PC-3 (cell line): Measurements from ENCODE around the gene ALDH6A1.

Experiments used
- EZH2 ChIP-seq: fragments of 300-600 bp; sonication (generic); IDR thresholded peaks from one replicate; pipeline ENCODE4 v1.6.1; 2017; ENCODE audit warnings: antibody characterized with exemption, mild to moderate bottlenecking, low read length; ENCODE audit not compliant: unreplicated experiment
- EZH2phosphoT487 ChIP-seq: fragments of 300-600 bp; sonication (generic); IDR thresholded peaks from 2 replicates; pipeline ENCODE4 v1.6.1; 2018; ENCODE audit warnings: mild to moderate bottlenecking, antibody characterized with exemption, low read length, borderline replicate concordance
- TF ChIP-seq, protein P1 (sequence below): fragments of 300-600 bp; sonication (generic); conservative IDR thresholded peaks from 2 replicates; pipeline ENCODE4 v1.5.1; 2017; ENCODE audit warnings: antibody characterized with exemption, low read depth, mild to moderate bottlenecking, low read length

DNA sequence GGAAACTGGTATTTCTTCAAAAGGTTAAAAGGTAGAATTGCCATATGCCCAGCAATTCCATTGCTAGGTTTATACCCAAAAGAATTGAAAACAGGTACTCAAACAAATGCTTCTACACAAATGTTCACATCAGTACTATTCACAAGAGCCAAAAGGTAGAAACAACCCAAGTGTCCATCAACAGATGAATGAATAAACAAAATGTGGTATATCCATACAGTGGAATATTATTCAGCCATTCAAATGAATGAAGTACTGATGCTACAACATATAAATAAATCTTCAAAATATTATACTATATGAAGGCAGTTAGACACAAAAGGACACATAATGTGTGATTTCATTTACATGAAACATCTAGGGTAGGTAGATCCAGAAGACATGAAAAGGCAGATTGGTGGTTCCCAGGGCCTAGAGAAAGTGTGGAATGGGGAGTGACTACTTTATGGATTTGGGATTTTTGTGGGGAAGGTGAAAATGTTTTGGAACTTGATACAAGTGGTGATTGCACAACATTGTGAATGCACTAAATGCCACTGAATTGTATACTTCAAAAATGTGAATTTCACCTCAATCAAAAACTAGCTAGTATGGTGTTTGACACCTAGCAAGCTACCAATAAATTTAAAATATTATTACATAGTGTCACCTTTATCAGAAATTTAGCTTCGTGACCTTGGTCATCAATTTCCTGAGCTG, 42.2 kb upstream of the ALDH6A1 start:
- TF ChIP-seq EZH2 (no peak), EZH2phosphoT487 (no peak)
- TF ChIP-seq, protein P1, sequence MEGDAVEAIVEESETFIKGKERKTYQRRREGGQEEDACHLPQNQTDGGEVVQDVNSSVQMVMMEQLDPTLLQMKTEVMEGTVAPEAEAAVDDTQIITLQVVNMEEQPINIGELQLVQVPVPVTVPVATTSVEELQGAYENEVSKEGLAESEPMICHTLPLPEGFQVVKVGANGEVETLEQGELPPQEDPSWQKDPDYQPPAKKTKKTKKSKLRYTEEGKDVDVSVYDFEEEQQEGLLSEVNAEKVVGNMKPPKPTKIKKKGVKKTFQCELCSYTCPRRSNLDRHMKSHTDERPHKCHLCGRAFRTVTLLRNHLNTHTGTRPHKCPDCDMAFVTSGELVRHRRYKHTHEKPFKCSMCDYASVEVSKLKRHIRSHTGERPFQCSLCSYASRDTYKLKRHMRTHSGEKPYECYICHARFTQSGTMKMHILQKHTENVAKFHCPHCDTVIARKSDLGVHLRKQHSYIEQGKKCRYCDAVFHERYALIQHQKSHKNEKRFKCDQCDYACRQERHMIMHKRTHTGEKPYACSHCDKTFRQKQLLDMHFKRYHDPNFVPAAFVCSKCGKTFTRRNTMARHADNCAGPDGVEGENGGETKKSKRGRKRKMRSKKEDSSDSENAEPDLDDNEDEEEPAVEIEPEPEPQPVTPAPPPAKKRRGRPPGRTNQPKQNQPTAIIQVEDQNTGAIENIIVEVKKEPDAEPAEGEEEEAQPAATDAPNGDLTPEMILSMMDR, result no peak
